Neuronal stem cell (in vitro differentiated cells): ENCODE data around the gene KLHL25.

Source experiments
- DNase-seq: peaks from one replicate; pipeline ENCODE4 v3.0.0-alpha.2; 2013; ENCODE audit warnings: low spot score
- H2AFZ ChIP-seq: one replicate; pipeline ENCODE4 v1.6.1; 2013; ENCODE audit warnings: mild to moderate bottlenecking, low read length, inconsistent platforms
- H2AK5ac ChIP-seq: 2 replicates; pipeline ENCODE4 v1.6.1; 2013; ENCODE audit warnings: low read depth, mild to moderate bottlenecking, inconsistent platforms, low read length, moderate library complexity, mixed read lengths
- H2BK120ac ChIP-seq: 2 replicates; pipeline ENCODE4 v1.6.1; 2013; ENCODE audit warnings: low read depth, mild to moderate bottlenecking, inconsistent platforms, low read length, moderate library complexity, mixed read lengths
- H2BK12ac ChIP-seq: one replicate; pipeline ENCODE4 v1.6.1; 2013; ENCODE audit warnings: low read length, inconsistent platforms
- H2BK15ac ChIP-seq: 2 replicates; pipeline ENCODE4 v1.6.1; 2013; ENCODE audit warnings: mild to moderate bottlenecking, low read length, inconsistent platforms, mixed read lengths
- H2BK5ac ChIP-seq: one replicate; pipeline ENCODE4 v1.6.1; 2013; ENCODE audit warnings: inconsistent platforms, mild to moderate bottlenecking, low read length, moderate library complexity
- H3K14ac ChIP-seq: one replicate; pipeline ENCODE4 v1.6.1; 2013; ENCODE audit warnings: low read length, inconsistent platforms
- H3K18ac ChIP-seq: 2 replicates; pipeline ENCODE4 v1.6.1; 2013; ENCODE audit warnings: low read length, inconsistent platforms
- H3K23ac ChIP-seq: 2 replicates; pipeline ENCODE4 v1.6.1; 2013; ENCODE audit warnings: low read depth, mild to moderate bottlenecking, mixed read lengths, low read length, inconsistent platforms; ENCODE audit not compliant: poor library complexity
- H3K27ac ChIP-seq: replicated peaks from 3 replicates; pipeline ENCODE4 v1.5.1; 2013; ENCODE audit warnings: low read length, inconsistent platforms
- H3K27me3 ChIP-seq, 3 experiments: 2 replicates each; pipeline ENCODE4 v1.6.1; 2013; ENCODE audit warnings: low read length in 3 of 3, mild to moderate bottlenecking in 2 of 3, inconsistent platforms in 1 of 3, low read depth in 1 of 3, mixed read lengths in 1 of 3, moderate library complexity in 1 of 3; ENCODE audit not compliant: control insufficient read depth in 3 of 3, insufficient read depth in 3 of 3
- H3K36me3 ChIP-seq, 2 donors: replicated peaks in 1 of 2; 2 replicates each; pipeline ENCODE4 v1.6.1; 2013; ENCODE audit warnings: low read length in 2 of 2; ENCODE audit not compliant: control insufficient read depth in 2 of 2, insufficient read depth in 2 of 2
- H3K4ac ChIP-seq: 2 replicates; pipeline ENCODE4 v1.6.1; 2013; ENCODE audit warnings: inconsistent platforms, mild to moderate bottlenecking, low read length, moderate library complexity
- H3K4me1 ChIP-seq, 2 donors: 1 replicate in 1 of 2; 2 replicates in 1 of 2; pipeline ENCODE4 v1.6.1; 2013; ENCODE audit warnings: low read length in 2 of 2, low read depth in 1 of 2; ENCODE audit not compliant: control insufficient read depth in 2 of 2, insufficient read depth in 1 of 2
- H3K4me2 ChIP-seq: one replicate; pipeline ENCODE4 v1.6.1; 2013; ENCODE audit warnings: mild to moderate bottlenecking, low read length, inconsistent platforms; ENCODE audit not compliant: insufficient read depth, poor library complexity, severe bottlenecking
- H3K4me3 ChIP-seq, 2 donors: 2 replicates each; pipeline ENCODE4 v1.5.1; 2013; ENCODE audit warnings: low read length in 2 of 2, mild to moderate bottlenecking in 2 of 2, inconsistent platforms in 1 of 2, moderate library complexity in 1 of 2
- H3K79me1 ChIP-seq: one replicate; pipeline ENCODE4 v1.6.1; 2013; ENCODE audit warnings: low read depth, mild to moderate bottlenecking, inconsistent platforms, low read length, moderate library complexity
- H3K9ac ChIP-seq: one replicate; pipeline ENCODE4 v1.6.1; 2013; ENCODE audit warnings: mild to moderate bottlenecking, low read depth, low read length, inconsistent platforms; ENCODE audit not compliant: poor library complexity
- H3K9me3 ChIP-seq, 2 donors: replicated peaks in 1 of 2; 2 replicates each; pipeline versions ENCODE3 to v1.6.1; 2013; ENCODE audit warnings: low read length in 2 of 2, mild to moderate bottlenecking in 2 of 2, inconsistent platforms in 1 of 2, low read depth in 1 of 2, mixed read lengths in 1 of 2, moderate library complexity in 1 of 2; ENCODE audit not compliant: control insufficient read depth in 2 of 2, insufficient read depth in 1 of 2
- H4K8ac ChIP-seq: one replicate; pipeline ENCODE4 v1.6.1; 2013; ENCODE audit warnings: low read depth, mild to moderate bottlenecking, inconsistent platforms, low read length, moderate library complexity
- H4K91ac ChIP-seq: one replicate; pipeline ENCODE4 v1.6.1; 2013; ENCODE audit warnings: low read length, low read depth, mild to moderate bottlenecking, inconsistent platforms; ENCODE audit not compliant: poor library complexity
- WGBS, 2 donors: extraction: QIAGEN DNeasy Blood & Tissue Kit; methylation state at CpG; one replicate each; pipeline ENCODE4 v1.1.7; 2013; ENCODE audit warnings: missing lambda C conversion rate in 2 of 2, mixed read lengths in 1 of 2; ENCODE audit not compliant: insufficient read length in 2 of 2, insufficient replicate concordance in 1 of 2; ENCODE audit errors: extremely low coverage in 2 of 2; 5-methylcytosine and 5-hydroxymethylcytosine counted together

The KLHL25 gene

DNA sequence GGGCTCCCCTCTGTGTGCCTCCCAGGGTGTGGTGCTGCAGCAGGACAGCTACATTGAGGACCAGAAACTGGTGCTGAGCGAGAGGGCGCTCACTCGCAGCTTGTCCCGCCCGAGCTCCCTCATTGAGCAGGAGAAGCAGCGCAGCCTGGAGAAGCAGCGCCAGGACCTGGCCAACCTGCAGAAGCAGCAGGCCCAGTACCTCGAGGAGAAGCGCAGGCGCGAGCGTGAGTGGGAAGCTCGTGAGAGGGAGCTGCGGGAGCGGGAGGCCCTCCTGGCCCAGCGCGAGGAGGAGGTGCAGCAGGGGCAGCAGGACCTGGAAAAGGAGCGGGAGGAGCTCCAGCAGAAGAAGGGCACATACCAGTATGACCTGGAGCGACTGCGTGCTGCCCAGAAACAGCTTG lies 53.7 kb downstream of the KLHL25 start:
- Histone ChIP-seq H3K4ac (no peak overlapping the region), H3K4me2 (no peak overlapping the region), H2BK5ac (no peak overlapping the region), H3K79me1 (no peaks in the 10 kb centered on the region), H2BK15ac (no peak overlapping the region), H4K8ac (no peak overlapping the region), H3K9ac (no peak overlapping the region), H3K14ac (no peak overlapping the region), H3K27me3 (no peaks in the 10 kb centered on the region), H3K36me3 (peaks cover 27 to 93% of the 10 kb centered on the region in 2 donors), H3K27ac (peak overlapping the region; percentile 33), H3K4me1 (peaks cover 9 to 13% of the 10 kb centered on the region in 2 donors), H3K23ac (peak overlapping the region; percentile 70), H2AFZ (no peak overlapping the region), H3K18ac (peak overlapping the region; percentile 59), H2BK120ac (no peak overlapping the region), H3K9me3 (no peaks in the 10 kb centered on the region), H4K91ac (no peak overlapping the region), H3K4me3 (no peak overlapping the region), H2BK12ac (no peak overlapping the region), H2AK5ac (no peak overlapping the region)
- WGBS, 2 donors, result no CpG with 5 or more reads among the region's 20 CpGs
- no peak for DNase-seq

DNA sequence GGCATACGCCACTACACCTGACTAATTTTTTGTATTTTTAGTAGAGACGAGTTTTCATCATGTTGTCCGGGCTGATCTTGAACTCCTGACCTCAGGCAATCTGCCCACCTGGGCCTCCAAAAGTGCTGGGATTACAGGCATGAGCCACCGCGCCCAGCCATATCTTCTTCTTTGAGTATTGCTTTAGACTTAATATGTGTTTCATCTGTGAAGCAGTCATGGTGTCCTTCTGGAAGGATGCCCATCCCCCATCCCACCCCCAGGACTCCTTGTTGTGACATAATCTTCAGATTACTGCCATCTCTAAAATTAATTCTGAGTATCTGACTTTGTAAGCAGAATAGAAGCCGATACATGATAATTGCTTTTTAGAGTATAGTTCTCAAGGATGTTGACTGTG lies 57.7 kb downstream of the KLHL25 start:
- Histone ChIP-seq H2AK5ac (no peak overlapping the region), H3K23ac (no peak overlapping the region), H3K4me3 (no peak overlapping the region), H3K9ac (no peak overlapping the region), H2BK120ac (no peak overlapping the region), H2BK15ac (no peak overlapping the region), H3K18ac (no peak overlapping the region), H3K4ac (no peak overlapping the region), H3K9me3 (peaks cover 2 to 26% of the 10 kb centered on the region in 2 donors), H3K4me1 (peaks cover 0 to 4% of the 10 kb centered on the region in 2 donors), H3K4me2 (no peak overlapping the region), H3K27ac (no peak overlapping the region), H2BK12ac (no peak overlapping the region), H2AFZ (no peak overlapping the region), H3K27me3 (no peaks in the 10 kb centered on the region), H3K79me1 (no peaks in the 10 kb centered on the region), H3K36me3 (peaks cover 30 to 93% of the 10 kb centered on the region in 2 donors), H4K91ac (no peak overlapping the region), H4K8ac (no peak overlapping the region), H2BK5ac (no peak overlapping the region), H3K14ac (no peak overlapping the region)
- WGBS, 2 donors, result no CpG with 5 or more reads among the region's 6 CpGs
- no peak for DNase-seq

DNA sequence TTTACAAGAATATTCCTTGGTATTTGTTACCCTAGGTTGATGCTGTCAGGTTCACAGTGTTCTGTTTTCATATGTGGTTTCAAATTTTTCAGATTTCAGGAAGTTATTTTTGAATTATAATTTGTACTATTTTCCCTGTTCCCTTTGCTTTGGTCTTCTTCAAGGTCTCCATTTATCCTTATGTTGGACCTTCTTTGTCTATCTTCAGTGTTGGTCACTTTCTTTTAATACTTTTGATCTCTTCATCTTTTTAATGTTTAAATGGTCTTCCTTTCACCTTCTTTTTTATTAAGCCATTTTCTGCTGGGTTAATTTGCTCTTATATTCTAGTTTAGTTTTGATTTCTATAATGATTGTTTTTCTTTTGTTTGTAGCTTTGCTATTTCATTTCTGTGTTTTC lies 61.3 kb downstream of the KLHL25 start:
- H2AK5ac ChIP-seq, result no peak overlapping the region

DNA sequence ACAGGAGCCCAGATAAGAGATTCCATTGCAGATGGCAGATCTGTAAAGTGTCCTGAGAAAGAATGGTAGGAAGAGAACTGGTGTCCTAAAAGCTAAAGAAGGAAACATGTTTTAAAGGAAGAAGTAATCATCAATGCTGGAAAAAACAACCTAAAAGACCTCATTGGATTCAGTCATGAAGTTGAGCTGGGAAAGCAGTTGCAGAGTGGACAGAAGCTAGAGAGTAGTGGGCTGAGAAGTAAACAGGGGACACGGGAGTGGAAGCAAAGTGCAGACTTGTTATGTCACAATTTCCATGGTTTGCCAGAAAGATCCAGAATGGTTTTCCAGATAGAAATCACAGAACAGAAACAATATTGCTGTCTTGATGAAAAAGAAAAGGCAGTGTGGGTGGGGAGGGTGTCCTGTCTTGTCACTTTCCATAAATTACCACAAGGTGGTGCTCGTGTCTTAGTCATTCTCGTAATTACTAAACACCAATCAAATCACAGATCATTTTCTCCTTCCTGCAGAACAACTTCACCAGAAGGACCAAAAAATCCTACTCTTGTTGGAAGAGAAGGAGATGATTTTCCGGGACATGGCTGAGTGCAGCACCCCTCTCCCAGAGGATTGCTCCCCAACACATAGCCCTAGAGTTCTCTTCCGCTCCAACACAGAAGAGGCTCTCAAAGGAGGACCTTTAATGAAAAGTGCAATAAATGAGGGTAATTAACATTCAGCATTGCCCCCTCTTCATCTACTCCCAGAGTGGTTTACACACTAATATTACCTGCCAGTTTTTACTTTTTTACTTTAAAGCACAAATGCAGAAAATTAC lies 64.5 kb downstream of the KLHL25 start:
- Histone ChIP-seq H3K9ac (no peak overlapping the region), H3K9me3 (peaks cover 2 to 30% of the 10 kb centered on the region in 2 donors), H2BK15ac (no peak overlapping the region), H3K4me3 (no peak overlapping the region), H3K36me3 (peaks cover 19 to 92% of the 10 kb centered on the region in 2 donors), H3K4me1 (peaks cover 0 to 2% of the 10 kb centered on the region in 2 donors), H2BK12ac (no peak overlapping the region), H4K8ac (no peak overlapping the region), H2AK5ac (no peak overlapping the region), H2AFZ (no peak overlapping the region), H3K18ac (no peak overlapping the region), H3K27ac (no peak overlapping the region), H3K4me2 (no peak overlapping the region), H3K4ac (no peak overlapping the region), H4K91ac (no peak overlapping the region), H3K14ac (no peak overlapping the region), H3K27me3 (no peaks in the 10 kb centered on the region), H2BK5ac (no peak overlapping the region), H3K79me1 (no peaks in the 10 kb centered on the region), H3K23ac (no peak overlapping the region), H2BK120ac (no peak overlapping the region)
- whole genome bisulfite sequencing, 2 donors, result no CpG with 5 or more reads among the region's 5 CpGs
- DNase-seq, result peak; percentile 61

More for the DNA sequence above, 61.3 kb downstream of the KLHL25 start:
- Histone ChIP-seq H3K4me2 (no peak overlapping the region), H3K4me3 (no peak overlapping the region), H3K9ac (no peak overlapping the region), H2BK12ac (no peak overlapping the region), H3K27me3 (no peaks in the 10 kb centered on the region), H3K79me1 (no peaks in the 10 kb centered on the region), H3K4me1 (peaks cover 0 to 2% of the 10 kb centered on the region in 2 donors), H3K36me3 (peaks cover 25 to 89% of the 10 kb centered on the region in 2 donors), H3K9me3 (peaks cover 2 to 30% of the 10 kb centered on the region in 2 donors), H3K18ac (no peak overlapping the region), H4K91ac (no peak overlapping the region), H2AFZ (no peak overlapping the region), H2BK5ac (no peak overlapping the region), H3K4ac (no peak overlapping the region), H3K14ac (no peak overlapping the region), H2BK120ac (no peak overlapping the region), H2BK15ac (no peak overlapping the region), H3K27ac (no peak overlapping the region), H4K8ac (no peak overlapping the region), H3K23ac (no peak overlapping the region)
- no peak for DNase-seq
